ENCODE data around the gene ZNF160. TPM values are rescaled to one million over a fixed set of nuclear protein-coding genes. Genes with fewer than 3 reads are reported as not detected.

The ZNF160 gene
- total and polyA plus RNA-seq, 9 of the 15 experiments (the other 6 are each of a cell fraction or from before 2014, with no cell fraction given): 3.6 to 22.1 (median 11.8) TPM

DNA sequence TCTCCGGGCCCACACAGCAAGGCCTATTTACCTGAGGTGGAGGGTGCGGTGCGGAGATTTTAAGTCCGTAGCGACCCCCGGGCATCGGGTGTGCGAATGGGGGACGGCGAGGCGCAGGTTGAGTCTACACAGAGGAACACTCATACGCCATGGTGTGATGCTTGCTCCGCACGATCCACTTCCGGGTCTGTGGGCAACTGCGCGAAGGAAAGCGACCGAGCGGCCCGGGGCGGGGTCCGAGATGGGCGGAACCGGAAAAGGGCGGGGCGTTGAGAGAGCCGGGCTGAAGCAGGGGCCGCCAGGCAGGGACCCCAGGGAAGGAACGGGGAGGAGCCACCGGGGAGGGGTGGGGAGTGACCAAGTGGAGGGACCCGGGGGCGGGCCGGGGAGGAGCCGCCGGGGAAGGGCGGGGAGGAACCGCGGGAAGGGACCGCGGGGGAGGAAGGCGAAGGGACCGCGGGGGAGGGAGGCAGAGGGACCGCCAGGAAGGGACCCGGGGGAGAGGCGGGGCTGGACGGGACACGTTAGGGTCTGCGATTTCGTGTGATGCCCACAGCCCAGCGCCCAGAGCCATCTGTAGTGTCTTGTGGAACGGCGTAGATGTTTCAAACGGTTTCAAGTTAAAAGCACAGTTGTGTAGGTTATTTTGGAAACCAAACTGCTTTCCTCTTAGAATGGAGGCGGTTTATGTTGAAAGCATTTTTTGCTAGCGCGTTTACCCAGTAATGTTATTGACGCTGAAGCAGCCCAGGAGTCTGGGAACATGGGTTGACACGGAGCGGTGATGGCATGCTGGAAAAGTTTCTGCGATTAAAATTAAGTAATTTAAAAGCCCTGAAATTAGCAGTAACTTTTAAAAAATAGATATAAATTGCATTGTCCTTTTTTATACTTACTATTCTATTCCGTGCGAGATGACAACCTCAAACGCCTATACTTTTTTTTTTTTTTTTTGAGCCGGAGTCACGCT, at the start of gene ZNF160 (continued):
- TF ChIP-seq CTCFL (IDR thresholded peaks at IDR 0.05; ENCODE audit: borderline replicate concordance, insufficient read depth, low read depth, low read length, poor library complexity, severe bottlenecking) (no peak), EGR1 (conservative IDR thresholded peaks at IDR 0.05) (peak; percentile 96), TAF9B (IDR thresholded peaks at IDR 0.05; ENCODE audit: partially characterized antibody) (peak; percentile 41), SOX6 (IDR thresholded peaks at IDR 0.05) (0 out of 2 replicates have a peak, but pooled peaks have one; percentile 7), LEF1 (IDR thresholded peaks at IDR 0.05) (no peak; the same call in 1 of the 2 replicates), RAD51 (IDR thresholded peaks at IDR 0.05; ENCODE audit: borderline replicate concordance, low read depth) (no peak), ZBTB7A (IDR thresholded peaks at IDR 0.05; ENCODE audit: borderline replicate concordance, control insufficient read depth, low read depth, low read length) (peak; percentile 96; the same call in 1 of the 2 replicates), ZNF239 (CRISPR knock-in tag; IDR thresholded peaks at IDR 0.05) (no peak), GABPB1 (CRISPR knock-in tag; IDR thresholded peaks at IDR 0.05) (peak; percentile 84), CCNT2 (IDR thresholded peaks at IDR 0.05; ENCODE audit: borderline replicate concordance, extremely low read depth, insufficient read length, low read depth, low read length) (peak; percentile 39), CHD4 (IDR thresholded peaks at IDR 0.05; ENCODE audit: insufficient read depth, insufficient replicate concordance, low read depth, low read length, poor library complexity, severe bottlenecking) (no peak), NFIC (IDR thresholded peaks at IDR 0.05) (no peak), MAFF (IDR thresholded peaks at IDR 0.05; ENCODE audit: low read length) (no peak), PHB (CRISPR knock-in tag; IDR thresholded peaks at IDR 0.05) (no peak), BACH1 (tag; IDR thresholded peaks at IDR 0.05) (no peak), ZNF445 (CRISPR knock-in tag; IDR thresholded peaks at IDR 0.05; ENCODE audit: low read depth) (no peak), SMARCA4 (IDR thresholded peaks at IDR 0.05) (0 out of 2 replicates have a peak, but pooled peaks have one; percentile 16), ZBTB8A (IDR thresholded peaks at IDR 0.05; ENCODE audit: partially characterized antibody) (no peak), RNF2 (IDR thresholded peaks at IDR 0.05) (no peak), KDM5B (IDR thresholded peaks at IDR 0.05; ENCODE audit: insufficient replicate concordance, low read depth, low read length) (peak; percentile 68), POLR3A (IDR thresholded peaks at IDR 0.05; ENCODE audit: borderline replicate concordance, extremely low read depth, insufficient read depth, insufficient read length) (no peak), ZBTB33 (CRISPR knock-in tag; IDR thresholded peaks at IDR 0.05) (no peak)
- TF ChIP-seq, protein P1, sequence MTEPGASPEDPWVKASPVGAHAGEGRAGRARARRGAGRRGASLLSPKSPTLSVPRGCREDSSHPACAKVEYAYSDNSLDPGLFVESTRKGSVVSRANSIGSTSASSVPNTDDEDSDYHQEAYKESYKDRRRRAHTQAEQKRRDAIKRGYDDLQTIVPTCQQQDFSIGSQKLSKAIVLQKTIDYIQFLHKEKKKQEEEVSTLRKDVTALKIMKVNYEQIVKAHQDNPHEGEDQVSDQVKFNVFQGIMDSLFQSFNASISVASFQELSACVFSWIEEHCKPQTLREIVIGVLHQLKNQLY (CRISPR knock-in tag; conservative IDR thresholded peaks at IDR 0.05): no peak

Data from K562 (cell line).